ENCODE results near the gene CECR2.

CECR2 gene

GRCh38 chr22:17589810-17590375, 220.6 kb downstream of the CECR2 start:
- DNase-seq (ENCODE audit: low read depth in 1 of 2, low spot score in 1 of 2): no peak
- Histone ChIP-seq H3K27ac (replicated peaks) (no peak overlapping the region), H3K4me3 (replicated peaks; ENCODE audit: insufficient read depth, low read length) (no peak overlapping the region), H3K27me3 (ENCODE audit: insufficient read depth, poor library complexity, severe bottlenecking) (no peaks in the 10 kb centered on the region)
- TF ChIP-seq POLR2AphosphoS5 (IDR thresholded peaks at IDR 0.05; ENCODE audit: low read depth): no peak
- no peak for TF ChIP-seq REST (IDR thresholded peaks at IDR 0.05; ENCODE audit: insufficient replicate concordance, low read depth)
- no peak for TF ChIP-seq CTCF (IDR thresholded peaks at IDR 0.05; ENCODE audit: insufficient read depth, low read length)

- no peak for DNase-seq (ENCODE audit: low read depth in 1 of 2, low spot score in 1 of 2)
- no peak overlapping the region for H3K27ac ChIP-seq (replicated peaks)
- no peaks in the 10 kb centered on the region for H3K27me3 ChIP-seq (ENCODE audit: insufficient read depth, poor library complexity, severe bottlenecking)
- TF ChIP-seq CTCF (IDR thresholded peaks at IDR 0.05; ENCODE audit: insufficient read depth, low read length) (no peak), REST (IDR thresholded peaks at IDR 0.05; ENCODE audit: insufficient replicate concordance, low read depth) (no peak), POLR2AphosphoS5 (IDR thresholded peaks at IDR 0.05; ENCODE audit: low read depth) (no peak; the same call in 1 of the 2 replicates), GABPA (IDR thresholded peaks at IDR 0.05; ENCODE audit: low read depth) (no peak), SPI1 (IDR thresholded peaks at IDR 0.05; ENCODE audit: borderline replicate concordance, low read depth) (no peak)
- no peak overlapping the region for H3K4me3 ChIP-seq (replicated peaks; ENCODE audit: insufficient read depth, low read length)
Observed at GRCh38 chr22:17590586-17590985, 221.3 kb downstream of the CECR2 start.

GRCh38 chr22:17592201-17592600, 222.9 kb downstream of the CECR2 start:
- TF ChIP-seq REST (IDR thresholded peaks at IDR 0.05; ENCODE audit: insufficient replicate concordance, low read depth): no peak
- TF ChIP-seq CTCF (IDR thresholded peaks at IDR 0.05; ENCODE audit: insufficient read depth, low read length): no peak
- TF ChIP-seq SPI1 (IDR thresholded peaks at IDR 0.05; ENCODE audit: borderline replicate concordance, low read depth): no peak
- TF ChIP-seq GABPA (IDR thresholded peaks at IDR 0.05; ENCODE audit: low read depth): no peak
- TF ChIP-seq POLR2AphosphoS5 (IDR thresholded peaks at IDR 0.05; ENCODE audit: low read depth): no peak
- DNase-seq (ENCODE audit: low read depth in 1 of 2, low spot score in 1 of 2): no peak
- no peaks in the 10 kb centered on the region for H3K27me3 ChIP-seq (ENCODE audit: insufficient read depth, poor library complexity, severe bottlenecking)
- H3K27ac ChIP-seq (replicated peaks): no peak overlapping the region
- H3K4me3 ChIP-seq (replicated peaks; ENCODE audit: insufficient read depth, low read length): no peak overlapping the region
